Activated B cell treated with CpG ODN at 0.5 μM for 24 hours (primary cell): ENCODE results near the gene FAM83E. TPM values are rescaled to one million over a fixed set of nuclear protein-coding genes. Genes with fewer than 3 reads are reported as not detected.

Experiments
- ATAC-seq: fragments of 200-7000 bp; cut with Tn5 transposase; one replicate; pipeline ENCODE4 v1.10.0; 2021; ENCODE audit warnings: low read depth, mild to moderate bottlenecking, moderate library complexity
- CTCF ChIA-PET: fragments of 350-600 bp; sonication (Branson Sonifier 250); formaldehyde crosslinking; loops from one replicate; lab custom pipeline; 2021; ENCODE audit warnings: antibody characterized with exemption; lab: Charles Lee
- POLR2A ChIA-PET: fragments of 350-600 bp; sonication (Branson Sonifier 250); formaldehyde crosslinking; loops from one replicate; lab custom pipeline; 2021; ENCODE audit warnings: antibody characterized with exemption; lab: Charles Lee
- DNase-seq: peaks from one replicate; pipeline ENCODE4 v3.0.0; 2022
- H3K27ac Mint-ChIP-seq: one replicate; pipeline ENCODE4 v1.8.0; 2020; ENCODE audit warnings: mixed read lengths
- H3K27me3 Mint-ChIP-seq: one replicate; pipeline ENCODE4 v1.8.0; 2021; ENCODE audit warnings: mixed read lengths
- H3K36me3 Mint-ChIP-seq: one replicate; pipeline ENCODE4 v1.8.0; 2021; ENCODE audit warnings: low read depth, mixed read lengths
- H3K4me1 Mint-ChIP-seq: one replicate; pipeline ENCODE4 v1.8.0; 2021; ENCODE audit warnings: mixed read lengths
- H3K4me3 Mint-ChIP-seq: one replicate; pipeline ENCODE4 v1.8.0; 2020; ENCODE audit warnings: mild to moderate bottlenecking, mixed read lengths
- H3K9me3 Mint-ChIP-seq: one replicate; pipeline ENCODE4 v1.8.0; 2020; ENCODE audit warnings: mixed read lengths
- CTCF ChIP-seq: fragments of 200-600 bp; IDR thresholded peaks from one replicate; pipeline ENCODE4 v1.8.0; 2022; ENCODE audit warnings: antibody characterized with exemption, mild to moderate bottlenecking
- intact Hi-C: fragments of 100-400 bp; cut with micrococcal nuclease; formaldehyde crosslinking; loops from one replicate; pipeline ENCODE4 v1.15.1; 2024
- total RNA-seq: library from RNA; stranded (reverse); gene quantifications from 2 replicates; pipeline ENCODE4 v1.2.3, GENCODE V29; 2022

FAM83E gene
- total RNA-seq, 1 donor from 2014 or later, result 5.6 TPM

GRCh38 chr19:48575931-48576622 is 38.8 kb downstream of the FAM83E start:
- no peak for TF ChIP-seq CTCF
- no peak for DNase-seq
- peaks cover 2% of the 10 kb centered on the region for H3K27me3 Mint-ChIP-seq
- POLR2A ChIA-PET, result interaction anchor here (0.6 to 0.7 kb wide), 2 partner anchors 40 to 157 kb away, joined by 3 to 4 read pairs; no protein-coding TSS in a partner anchor
- ATAC-seq, result no peak
- H3K27ac Mint-ChIP-seq, result no peak overlapping the region
- intact Hi-C loops, result no loop called here
- H3K4me1 Mint-ChIP-seq, result no peaks in the 10 kb centered on the region
- H3K36me3 Mint-ChIP-seq, result no peaks in the 10 kb centered on the region
- no peak overlapping the region for H3K4me3 Mint-ChIP-seq
- CTCF ChIA-PET, result no interaction called here
- H3K9me3 Mint-ChIP-seq, result no peaks in the 10 kb centered on the region

- no peak overlapping the region for H3K27ac Mint-ChIP-seq
- ChIA-PET CTCF (no interaction called here), POLR2A (no interaction called here)
- H3K4me1 Mint-ChIP-seq, result no peaks in the 10 kb centered on the region
- H3K4me3 Mint-ChIP-seq, result no peak overlapping the region
- no peak for ATAC-seq
- no peak for DNase-seq
- no peak for TF ChIP-seq CTCF
- intact Hi-C loops, result no loop called here
- H3K36me3 Mint-ChIP-seq, result no peaks in the 10 kb centered on the region
- H3K27me3 Mint-ChIP-seq, result peaks cover 6% of the 10 kb centered on the region
- no peaks in the 10 kb centered on the region for H3K9me3 Mint-ChIP-seq
Measured at GRCh38 chr19:48573163-48573505, 41.7 kb downstream of the FAM83E start.

GRCh38 chr19:48571378-48572162 is 43.3 kb downstream of the FAM83E start:
- no peaks in the 10 kb centered on the region for H3K36me3 Mint-ChIP-seq
- H3K4me3 Mint-ChIP-seq, result no peak overlapping the region
- peaks cover 9% of the 10 kb centered on the region for H3K27me3 Mint-ChIP-seq
- H3K27ac Mint-ChIP-seq, result no peak overlapping the region
- no peaks in the 10 kb centered on the region for H3K9me3 Mint-ChIP-seq
- ATAC-seq (no peak), DNase-seq (no peak)
- no peak for TF ChIP-seq CTCF
- H3K4me1 Mint-ChIP-seq, result no peaks in the 10 kb centered on the region
- CTCF ChIA-PET, result interaction anchor here (1.1 kb wide), 1 partner anchor 10 kb away, joined by 3 read pairs; no protein-coding TSS in a partner anchor
- intact Hi-C loops, result no loop called here
- POLR2A ChIA-PET, result interaction anchor here (0.8 kb wide), 1 partner anchor 78 kb away, joined by 3 read pairs; no protein-coding TSS in a partner anchor

GRCh38 chr19:48569814-48570213 is 45.1 kb downstream of the FAM83E start:
- H3K36me3 Mint-ChIP-seq, result no peaks in the 10 kb centered on the region
- TF ChIP-seq CTCF, result no peak
- intact Hi-C loops, result no loop called here
- ChIA-PET POLR2A (interaction anchor here (0.7 kb wide), 1 partner anchor 82 kb away, joined by 4 read pairs; no protein-coding TSS in a partner anchor), CTCF (no interaction called here)
- ATAC-seq, result no peak
- H3K27ac Mint-ChIP-seq, result no peak overlapping the region
- H3K4me3 Mint-ChIP-seq, result no peak overlapping the region
- H3K4me1 Mint-ChIP-seq, result no peaks in the 10 kb centered on the region
- DNase-seq, result no peak
- H3K9me3 Mint-ChIP-seq, result no peaks in the 10 kb centered on the region
- peaks cover 9% of the 10 kb centered on the region for H3K27me3 Mint-ChIP-seq

- Mint-ChIP-seq H3K27ac (no peak overlapping the region), H3K36me3 (no peaks in the 10 kb centered on the region), H3K9me3 (no peaks in the 10 kb centered on the region), H3K4me3 (no peak overlapping the region), H3K27me3 (peaks cover 9% of the 10 kb centered on the region), H3K4me1 (peaks cover 2% of the 10 kb centered on the region)
- no peak for TF ChIP-seq CTCF
- intact Hi-C loops, result no loop called here
- POLR2A ChIA-PET, result no interaction called here
- CTCF ChIA-PET, result no interaction called here
- ATAC-seq (no peak), DNase-seq (no peak)
Measured at GRCh38 chr19:48568345-48568886, 46.5 kb downstream of the FAM83E start.
